Endothelial cell of umbilical vein (primary cell): Measurements from ENCODE around the gene FARP1. TPM values are rescaled to one million over a fixed set of nuclear protein-coding genes. Genes with fewer than 3 reads are reported as not detected.

Experiments used
- BruUV-seq: library from RNA; stranded (reverse); fragments of 400-500 nt; replicated peaks from 2 replicates; lab custom pipeline; 2021; lab: Mats Ljungman, UMichigan
- CTCF ChIA-PET: fragments of 300-600, 350-600 bp; sonication (Branson Sonifier 250); formaldehyde crosslinking; loops from one replicate; lab custom pipeline; 2021; ENCODE audit warnings: antibody characterized with exemption, inconsistent platforms; lab: Charles Lee
- POLR2A ChIA-PET: fragments of 300-600, 350-600 bp; sonication (Branson Sonifier 250); formaldehyde crosslinking; loops from one replicate; lab custom pipeline; 2021; ENCODE audit warnings: antibody characterized with exemption, inconsistent platforms; lab: Charles Lee
- DNase-seq: peaks from one replicate; pipeline ENCODE4 v3.0.0-alpha.2; 2011; ENCODE audit warnings: low read depth, low spot score
- FAIRE-seq: peaks from 2 replicates; lab custom pipeline; 2011; peaks lifted over from hg19 to GRCh38; lab: Jason Lieb, UNC
- H2AFZ ChIP-seq: 2 replicates; pipeline ENCODE4 v1.6.0; 2012; ENCODE audit warnings: low read depth, low read length, control low read depth, inconsistent platforms
- H3K27ac ChIP-seq: 2 replicates; pipeline ENCODE4 v1.5.1; 2011; ENCODE audit warnings: low read depth, mild to moderate bottlenecking, control low read depth, low read length, moderate library complexity; ENCODE audit not compliant: insufficient read depth
- H3K27me3 ChIP-seq, 2 experiments: 2 replicates each; pipeline versions ENCODE4 v1.6.0 to v1.6.1; 2011; ENCODE audit warnings: low read length in 2 of 2, mixed read lengths in 1 of 2; ENCODE audit not compliant: control insufficient read depth in 2 of 2, insufficient read depth in 2 of 2
- H3K36me3 ChIP-seq, 2 experiments: 2 replicates in 1 of 2; 3 replicates in 1 of 2; pipeline ENCODE4 v1.5.1; 2011; ENCODE audit warnings: low read length in 2 of 2, mild to moderate bottlenecking in 1 of 2, moderate library complexity in 1 of 2; ENCODE audit not compliant: control insufficient read depth in 2 of 2, insufficient read depth in 2 of 2; ENCODE audit errors: extremely low read depth in 1 of 2
- H3K4me1 ChIP-seq: 3 replicates; pipeline ENCODE4 v1.5.1; 2011; ENCODE audit warnings: mild to moderate bottlenecking, low read length; ENCODE audit not compliant: control insufficient read depth, insufficient read depth; ENCODE audit errors: extremely low read depth
- H3K4me2 ChIP-seq: 2 replicates; pipeline ENCODE4 v1.6.1; 2011; ENCODE audit warnings: low read length, control low read depth, mixed read lengths; ENCODE audit not compliant: insufficient read depth
- H3K4me3 ChIP-seq, 3 experiments: fragments of 200-600 bp in 1 of 3; sonication (generic), shearing (Covaris generic) in 1 of 3; replicated peaks in 1 of 3; 2 replicates each; pipeline ENCODE4 v1.5.1; 2011 to 2016; ENCODE audit warnings: control low read depth in 3 of 3, low read length in 3 of 3, mild to moderate bottlenecking in 2 of 3, inconsistent platforms in 1 of 3, low read depth in 1 of 3, moderate library complexity in 1 of 3; ENCODE audit not compliant: insufficient read depth in 1 of 3
- H3K79me2 ChIP-seq: 2 replicates; pipeline ENCODE4 v1.6.0; 2012; ENCODE audit warnings: low read length, inconsistent platforms; ENCODE audit not compliant: control insufficient read depth, insufficient read depth
- H3K9ac ChIP-seq: replicated peaks from 2 replicates; pipeline ENCODE3; 2011; ENCODE audit warnings: low read length, control low read depth; ENCODE audit not compliant: insufficient read depth; ENCODE audit errors: extremely low read depth
- H3K9me1 ChIP-seq: replicated peaks from 3 replicates; pipeline ENCODE4 v1.6.0; 2011; ENCODE audit warnings: mild to moderate bottlenecking, low read length; ENCODE audit not compliant: control insufficient read depth, insufficient read depth; ENCODE audit errors: extremely low read depth
- H3K9me3 ChIP-seq: replicated peaks from 2 replicates; pipeline ENCODE4 v1.5.1; 2012; ENCODE audit warnings: low read length, inconsistent platforms; ENCODE audit not compliant: control insufficient read depth, insufficient read depth
- H4K20me1 ChIP-seq: replicated peaks from 2 replicates; pipeline ENCODE3; 2011; ENCODE audit warnings: mild to moderate bottlenecking, low read length; ENCODE audit not compliant: control insufficient read depth, insufficient read depth; ENCODE audit errors: extremely low read depth
- EZH2 ChIP-seq: IDR thresholded peaks from 2 replicates; pipeline ENCODE4 v1.6.1; 2012; ENCODE audit warnings: borderline replicate concordance, low read depth, mild to moderate bottlenecking, moderate library complexity, low read length, inconsistent platforms; ENCODE audit not compliant: severe bottlenecking
- FOS ChIP-seq: IDR thresholded peaks from 2 replicates; pipeline ENCODE4 v1.6.1; 2011; ENCODE audit warnings: mild to moderate bottlenecking, low read length, moderate library complexity, borderline replicate concordance; ENCODE audit not compliant: insufficient read depth
- GATA2 ChIP-seq: IDR thresholded peaks from 2 replicates; pipeline ENCODE4 v1.7.0; 2011; ENCODE audit warnings: low read depth, mild to moderate bottlenecking, moderate library complexity, mixed read lengths, low read length; ENCODE audit not compliant: insufficient read length, insufficient read depth
- POLR2AphosphoS5 ChIP-seq: IDR thresholded peaks from 2 replicates; pipeline ENCODE4 v1.6.1; 2012; ENCODE audit warnings: low read depth, mild to moderate bottlenecking, control low read depth, low read length, moderate library complexity; ENCODE audit not compliant: insufficient read depth
- dilution Hi-C: fragments of 300-500 bp; cut with MboI; formaldehyde crosslinking; loops from one replicate; pipeline ENCODE4 v1.15.0; 2019; ENCODE audit warnings: low sequenced_read_pairs; ENCODE audit not compliant: extremely low pct_ligation_motif_present
- intact Hi-C: fragments of 100-400 bp; cut with micrococcal nuclease; formaldehyde crosslinking; loops from one replicate; pipeline ENCODE4 v1.10.0; 2022
- polyA plus RNA-seq, 4 experiments: library from polyadenylated mRNA; depleted of rRNA in 3 of 4; stranded (reverse) in 3 of 4; unstranded in 1 of 4; fragments of >200 nt; gene quantifications; 2 replicates each; pipeline versions ENCODE4 v1.2.1 to v1.2.3, GENCODE V29; 2011 to 2012; ENCODE audit warnings: missing spikeins in 1 of 4
- total RNA-seq: library from RNA; stranded (reverse); gene quantifications from 2 replicates; pipeline ENCODE4 v1.2.3, GENCODE V29; 2021
- TF ChIP-seq, protein P1 (sequence below), 2 donors: IDR thresholded peaks; 1 replicate in 1 of 2; 2 replicates in 1 of 2; pipeline ENCODE4 v1.5.1; 2011; ENCODE audit warnings: low read length in 2 of 2, mild to moderate bottlenecking in 2 of 2, moderate library complexity in 2 of 2, control low read depth in 1 of 2, inconsistent platforms in 1 of 2, low read depth in 1 of 2; ENCODE audit not compliant: insufficient read depth in 1 of 2; ENCODE audit errors: extremely low read depth in 1 of 2

FARP1 gene
- total and polyA plus RNA-seq, 2 donors (not counting 3 experiments of a cell fraction or from before 2014, with no cell fraction given) = 19.0 to 77.7 TPM

DNA sequence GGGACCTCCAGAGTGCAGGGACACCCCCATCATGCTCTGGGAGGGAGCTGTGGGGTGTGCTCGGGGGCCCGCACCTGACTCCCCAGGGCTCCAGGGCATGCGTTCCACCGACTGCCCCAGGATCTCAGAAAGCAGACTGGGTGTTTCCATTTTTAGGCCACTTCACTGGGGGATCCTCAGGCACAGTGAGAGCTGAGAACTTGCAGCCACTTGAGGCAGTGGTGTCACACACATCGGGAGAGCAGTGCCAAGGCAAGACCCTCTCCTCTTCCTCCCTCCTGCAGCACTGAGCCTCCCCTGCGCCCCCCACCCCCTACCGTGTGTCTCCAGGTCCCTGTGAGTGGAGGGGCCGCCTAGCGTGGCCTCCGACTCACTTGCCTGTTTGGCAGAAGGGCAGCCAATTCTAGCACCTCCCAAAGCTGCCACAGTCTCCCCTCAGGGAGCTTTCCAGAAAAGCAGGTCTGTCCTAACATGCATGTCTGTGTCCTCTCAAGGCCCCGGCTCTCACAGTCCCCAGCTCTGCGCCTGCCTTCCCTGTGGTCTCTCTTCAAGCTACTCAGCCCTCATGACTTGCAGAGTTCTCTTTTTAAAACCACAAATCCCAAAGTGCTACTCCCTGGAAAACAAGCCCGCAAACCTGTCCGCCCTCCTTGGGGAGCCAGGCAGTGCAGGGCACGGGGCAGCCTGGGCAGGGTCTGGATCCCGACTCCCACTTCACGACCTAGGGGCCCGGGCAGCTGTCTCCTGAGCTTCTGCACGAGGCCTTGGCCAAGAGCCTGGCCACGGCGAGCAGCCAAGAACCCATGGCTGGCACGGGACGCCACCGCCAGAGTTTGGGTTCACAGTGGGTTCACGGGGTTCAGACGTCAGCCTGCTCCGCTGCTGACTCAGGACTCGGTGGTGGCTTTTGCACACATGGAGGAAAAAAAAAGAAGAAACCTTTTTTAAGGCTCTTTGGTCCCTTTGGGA is 339.9 kb downstream of the FARP1 start:
- dilution Hi-C loops = no loop called here

More for the DNA sequence above, 339.9 kb downstream of the FARP1 start:
- DNase-seq = peak; percentile 87
- Histone ChIP-seq H3K79me2 (peaks cover 75% of the 10 kb centered on the region), H3K36me3 (peaks cover 0 to 1% of the 10 kb centered on the region in 2 experiments), H3K4me1 (peaks cover 44% of the 10 kb centered on the region), H3K9me1 (no peaks in the 10 kb centered on the region), H3K9ac (peak overlapping the region; percentile 91), H3K9me3 (no peaks in the 10 kb centered on the region), H2AFZ (no peak overlapping the region), H3K27ac (peak overlapping the region; percentile 99), H4K20me1 (no peaks in the 10 kb centered on the region), H3K27me3 (no peaks in the 10 kb centered on the region), H3K4me2 (peak overlapping the region; percentile 82), H3K4me3 (no peak overlapping the region)
- ChIA-PET POLR2A (interaction anchor here (0.6 to 0.7 kb wide), 2 partner anchors 8 to 323 kb away, joined by 3 to 4 read pairs; no protein-coding TSS in a partner anchor), CTCF (interaction anchor here (0.7 to 3.3 kb wide), 13 partner anchors 13 to 190 kb away, joined by 3 to 32 read pairs (median 6); partner anchors contain the start of gene STK24)
- no TSS peak for BruUV-seq
- intact Hi-C loops = no loop called here
- FAIRE-seq = no peak
- TF ChIP-seq EZH2 (no peak), GATA2 (no peak), POLR2AphosphoS5 (peak; percentile 25), FOS (no peak)
- TF ChIP-seq, protein P1, sequence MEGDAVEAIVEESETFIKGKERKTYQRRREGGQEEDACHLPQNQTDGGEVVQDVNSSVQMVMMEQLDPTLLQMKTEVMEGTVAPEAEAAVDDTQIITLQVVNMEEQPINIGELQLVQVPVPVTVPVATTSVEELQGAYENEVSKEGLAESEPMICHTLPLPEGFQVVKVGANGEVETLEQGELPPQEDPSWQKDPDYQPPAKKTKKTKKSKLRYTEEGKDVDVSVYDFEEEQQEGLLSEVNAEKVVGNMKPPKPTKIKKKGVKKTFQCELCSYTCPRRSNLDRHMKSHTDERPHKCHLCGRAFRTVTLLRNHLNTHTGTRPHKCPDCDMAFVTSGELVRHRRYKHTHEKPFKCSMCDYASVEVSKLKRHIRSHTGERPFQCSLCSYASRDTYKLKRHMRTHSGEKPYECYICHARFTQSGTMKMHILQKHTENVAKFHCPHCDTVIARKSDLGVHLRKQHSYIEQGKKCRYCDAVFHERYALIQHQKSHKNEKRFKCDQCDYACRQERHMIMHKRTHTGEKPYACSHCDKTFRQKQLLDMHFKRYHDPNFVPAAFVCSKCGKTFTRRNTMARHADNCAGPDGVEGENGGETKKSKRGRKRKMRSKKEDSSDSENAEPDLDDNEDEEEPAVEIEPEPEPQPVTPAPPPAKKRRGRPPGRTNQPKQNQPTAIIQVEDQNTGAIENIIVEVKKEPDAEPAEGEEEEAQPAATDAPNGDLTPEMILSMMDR (IDR thresholded peaks at IDR 0.05; ENCODE audit: extremely low read depth in 1 of 2, insufficient read depth in 1 of 2, low read depth in 1 of 2, low read length in 2 of 2) = peak in 1 of 2 donors; percentile 47
